GM21515 (cell line): ENCODE results near the gene CARMIL1.

Source experiments
- ATAC-seq: cut with Tn5 transposase; IDR thresholded peaks from one replicate; pipeline ENCODE4 v1.9.1; 2021; ENCODE audit not compliant: unreplicated experiment

The CARMIL1 gene

GRCh38 chr6:25332655-25333071 is 53.5 kb downstream of the CARMIL1 start:
- no peak for ATAC-seq

GRCh38 chr6:25333471-25333870 is 54.3 kb downstream of the CARMIL1 start:
- ATAC-seq, result no peak

- ATAC-seq, result no peak
Measured at GRCh38 chr6:25334793-25335192, 55.6 kb downstream of the CARMIL1 start.

GRCh38 chr6:25336996-25337395 is 57.8 kb downstream of the CARMIL1 start:
- no peak for ATAC-seq

- no peak for ATAC-seq
Measured at GRCh38 chr6:25337431-25337830, 58.3 kb downstream of the CARMIL1 start.

GRCh38 chr6:25340431-25341202 is 61.4 kb downstream of the CARMIL1 start:
- ATAC-seq, result no peak

GRCh38 chr6:25341203-25341552 is 62.0 kb downstream of the CARMIL1 start:
- no peak for ATAC-seq

GRCh38 chr6:25341923-25342619 is 62.9 kb downstream of the CARMIL1 start:
- ATAC-seq, result no peak

- no peak for ATAC-seq
Measured at GRCh38 chr6:25342802-25343201, 63.6 kb downstream of the CARMIL1 start.

GRCh38 chr6:25343984-25344383 is 64.8 kb downstream of the CARMIL1 start:
- no peak for ATAC-seq

GRCh38 chr6:25344827-25345226 is 65.7 kb downstream of the CARMIL1 start:
- no peak for ATAC-seq

- ATAC-seq, result no peak
Measured at GRCh38 chr6:25346064-25346463, 66.9 kb downstream of the CARMIL1 start.

- no peak for ATAC-seq
Measured at GRCh38 chr6:25350573-25350972, 71.4 kb downstream of the CARMIL1 start.

- ATAC-seq, result no peak
Measured at GRCh38 chr6:25351485-25351884, 72.3 kb downstream of the CARMIL1 start.

GRCh38 chr6:25352285-25352684 is 73.1 kb downstream of the CARMIL1 start:
- no peak for ATAC-seq

- ATAC-seq, result no peak
Measured at GRCh38 chr6:25354078-25354932, 75.1 kb downstream of the CARMIL1 start.

GRCh38 chr6:25359191-25359861 is 80.2 kb downstream of the CARMIL1 start:
- ATAC-seq, result no peak

GRCh38 chr6:25359891-25360290 is 80.7 kb downstream of the CARMIL1 start:
- no peak for ATAC-seq

- no peak for ATAC-seq
Measured at GRCh38 chr6:25360621-25361020, 81.4 kb downstream of the CARMIL1 start.

- ATAC-seq, result no peak
Measured at GRCh38 chr6:25363427-25363826, 84.3 kb downstream of the CARMIL1 start.

GRCh38 chr6:25365154-25365553 is 86.0 kb downstream of the CARMIL1 start:
- ATAC-seq, result no peak
